Measurements from ENCODE around the gene RASGRP1. TPM values are rescaled to one million over a fixed set of nuclear protein-coding genes. Genes with fewer than 3 reads are reported as not detected.

Gene RASGRP1
- total RNA-seq, 1 experiment from 2014 or later = 0.85 TPM

- H2AK5ac ChIP-seq (ENCODE audit: insufficient read length, low read length) = no peak overlapping the region
- TF ChIP-seq, protein P1, sequence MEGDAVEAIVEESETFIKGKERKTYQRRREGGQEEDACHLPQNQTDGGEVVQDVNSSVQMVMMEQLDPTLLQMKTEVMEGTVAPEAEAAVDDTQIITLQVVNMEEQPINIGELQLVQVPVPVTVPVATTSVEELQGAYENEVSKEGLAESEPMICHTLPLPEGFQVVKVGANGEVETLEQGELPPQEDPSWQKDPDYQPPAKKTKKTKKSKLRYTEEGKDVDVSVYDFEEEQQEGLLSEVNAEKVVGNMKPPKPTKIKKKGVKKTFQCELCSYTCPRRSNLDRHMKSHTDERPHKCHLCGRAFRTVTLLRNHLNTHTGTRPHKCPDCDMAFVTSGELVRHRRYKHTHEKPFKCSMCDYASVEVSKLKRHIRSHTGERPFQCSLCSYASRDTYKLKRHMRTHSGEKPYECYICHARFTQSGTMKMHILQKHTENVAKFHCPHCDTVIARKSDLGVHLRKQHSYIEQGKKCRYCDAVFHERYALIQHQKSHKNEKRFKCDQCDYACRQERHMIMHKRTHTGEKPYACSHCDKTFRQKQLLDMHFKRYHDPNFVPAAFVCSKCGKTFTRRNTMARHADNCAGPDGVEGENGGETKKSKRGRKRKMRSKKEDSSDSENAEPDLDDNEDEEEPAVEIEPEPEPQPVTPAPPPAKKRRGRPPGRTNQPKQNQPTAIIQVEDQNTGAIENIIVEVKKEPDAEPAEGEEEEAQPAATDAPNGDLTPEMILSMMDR (conservative IDR thresholded peaks at IDR 0.05) = no peak
- no peak overlapping the region for H2BK120ac ChIP-seq (ENCODE audit: low read depth, low read length, poor library complexity, severe bottlenecking)
- Mint-ChIP-seq H3K27me3 (ENCODE audit: low read depth) (peaks cover 24% of the 10 kb centered on the region), H3K27ac (no peak overlapping the region), H3K36me3 (ENCODE audit: insufficient read depth in 1 of 3, low read depth in 3 of 3) (no peaks in the 10 kb centered on the region), H3K9me3 (no peaks in the 10 kb centered on the region), H3K4me3 (no peak overlapping the region), H3K4me1 (peaks cover 8 to 15% of the 10 kb centered on the region in 2 experiments)
- DNase-seq = no peak
- no peak overlapping the region for H3K4me2 ChIP-seq (ENCODE audit: insufficient read depth, insufficient read length, low read length)
- H4K8ac ChIP-seq (replicated peaks; ENCODE audit: insufficient read length, low read depth, low read length) = no peak overlapping the region
- H3K18ac ChIP-seq (ENCODE audit: insufficient read length, low read depth, low read length) = no peak overlapping the region
- no peak overlapping the region for H2BK5ac ChIP-seq (ENCODE audit: insufficient read length, low read length)
- WGBS (ENCODE audit: extremely low coverage, insufficient read length, low lambda C conversion rate) = no CpG with 5 or more reads among the region's 7 CpGs
- no peaks in the 10 kb centered on the region for H3K4me1 ChIP-seq (ENCODE audit: insufficient read depth, low read length)
- H3K23me2 ChIP-seq (ENCODE audit: insufficient read length, low read depth, low read length, poor library complexity, severe bottlenecking) = peaks cover 3% of the 10 kb centered on the region
- H3K27me3 ChIP-seq (ENCODE audit: insufficient read depth, low read length) = peaks cover 8% of the 10 kb centered on the region; the same call in 1 of the 2 replicates
- no peak overlapping the region for H3K14ac ChIP-seq (ENCODE audit: insufficient read depth, low read length)
- no peaks in the 10 kb centered on the region for H3K79me2 ChIP-seq (ENCODE audit: insufficient read depth, low read length)
- no peak overlapping the region for H2BK12ac ChIP-seq (ENCODE audit: insufficient read length, low read depth, low read length)
- H3K79me1 ChIP-seq (ENCODE audit: insufficient read depth, low read depth, low read length, poor library complexity, severe bottlenecking) = no peaks in the 10 kb centered on the region
- no peak overlapping the region for H2BK15ac ChIP-seq (ENCODE audit: low read depth, low read length)
- H3K56ac ChIP-seq (ENCODE audit: insufficient read length, low read depth, low read length) = no peak overlapping the region
- H4K20me1 ChIP-seq (ENCODE audit: control insufficient read depth, insufficient read depth, insufficient read length) = no peaks in the 10 kb centered on the region
- H3K9me3 ChIP-seq (ENCODE audit: control insufficient read depth, low read depth, low read length) = no peaks in the 10 kb centered on the region
- H2BK20ac ChIP-seq (ENCODE audit: low read depth, low read length, poor library complexity, severe bottlenecking) = no peak overlapping the region
- H3T11ph ChIP-seq (ENCODE audit: low read length) = no peak overlapping the region
- H3K4ac ChIP-seq (ENCODE audit: low read depth, low read length) = no peak overlapping the region
- H4K5ac ChIP-seq (ENCODE audit: insufficient read length, low read depth, low read length) = no peak overlapping the region
- no peak overlapping the region for H2AFZ ChIP-seq (ENCODE audit: low read length)
- H4K91ac ChIP-seq (ENCODE audit: insufficient read length, low read depth, low read length) = no peak overlapping the region
- H3K23ac ChIP-seq (ENCODE audit: insufficient read length, low read depth, low read length) = no peak overlapping the region
- H3K27ac ChIP-seq (ENCODE audit: insufficient read length, low read depth, low read length) = no peak overlapping the region
- H3K9ac ChIP-seq (ENCODE audit: extremely low read depth, insufficient read length, low read length) = no peak overlapping the region
Measured at GRCh38 chr15:38560456-38560926, 4.1 kb downstream of the RASGRP1 start.
